Panc1 (cell line): ENCODE data around the gene SERPINC1. TPM values are rescaled to one million over a fixed set of nuclear protein-coding genes. Genes with fewer than 3 reads are reported as not detected.

Experiments
- ATAC-seq: fragments of 200-7000 bp; cut with Tn5 transposase; 2 replicates; pipeline ENCODE4 v1.9.1; 2020; ENCODE audit warnings: mild to moderate bottlenecking, moderate library complexity
- BruUV-seq: library from RNA; stranded (reverse); fragments of 400-500 nt; replicated peaks from 2 replicates; lab custom pipeline; 2021; lab: Mats Ljungman, UMichigan
- CTCF ChIA-PET: fragments of 300-600 bp; sonication (Branson Sonifier 250); formaldehyde crosslinking; loops from one replicate; lab custom pipeline; 2022; ENCODE audit warnings: antibody characterized with exemption; lab: Charles Lee
- POLR2A ChIA-PET: fragments of 300-600 bp; sonication (Branson Sonifier 250); formaldehyde crosslinking; loops from one replicate; lab custom pipeline; 2022; ENCODE audit warnings: antibody characterized with exemption; lab: Charles Lee
- DNase-seq: peaks from one replicate; pipeline ENCODE4 v3.0.0-alpha.2; 2010; ENCODE audit warnings: low read depth, low spot score
- H3K27ac ChIP-seq: 2 replicates; pipeline ENCODE4 v1.5.1; 2011; ENCODE audit warnings: mild to moderate bottlenecking, low read length, inconsistent platforms
- H3K27me3 ChIP-seq: fragments of 200-500 bp; sonication (Bioruptor generic); 2 replicates; pipeline ENCODE4 v1.6.0; 2014; ENCODE audit warnings: low read length, inconsistent platforms; ENCODE audit not compliant: control insufficient read depth, insufficient read depth
- H3K36me3 ChIP-seq: fragments of 200-500 bp; sonication (Bioruptor generic); 2 replicates; pipeline ENCODE4 v1.5.1; 2014; ENCODE audit warnings: inconsistent platforms, mild to moderate bottlenecking, low read length, moderate library complexity; ENCODE audit not compliant: control insufficient read depth, insufficient read depth
- H3K4me1 ChIP-seq: 2 replicates; pipeline ENCODE4 v1.5.1; 2011; ENCODE audit warnings: inconsistent platforms, mild to moderate bottlenecking, low read length, moderate library complexity; ENCODE audit not compliant: control insufficient read depth, insufficient read depth
- H3K4me3 ChIP-seq, 2 experiments: 2 replicates each; pipeline ENCODE4 v1.5.1; 2011 to 2012; ENCODE audit warnings: low read depth in 2 of 2, low read length in 2 of 2, mild to moderate bottlenecking in 2 of 2, inconsistent platforms in 1 of 2, moderate library complexity in 1 of 2
- H3K9me3 ChIP-seq: fragments of 200-500 bp; sonication (Bioruptor generic); 2 replicates; pipeline ENCODE4 v1.5.1; 2014; ENCODE audit warnings: low read depth, mild to moderate bottlenecking, inconsistent platforms, low read length, moderate library complexity; ENCODE audit not compliant: control insufficient read depth, insufficient read depth
- CTCF ChIP-seq: fragments of 450-650 bp; IDR thresholded peaks from 2 replicates; pipeline ENCODE4 v1.5.1; 2017; ENCODE audit warnings: mild to moderate bottlenecking
- POLR2AphosphoS5 ChIP-seq: IDR thresholded peaks from 2 replicates; pipeline ENCODE4 v1.6.1; 2012; ENCODE audit warnings: mild to moderate bottlenecking, low read depth, low read length, moderate library complexity
- SIN3A ChIP-seq: IDR thresholded peaks from 2 replicates; pipeline ENCODE4 v1.6.1; 2012; ENCODE audit warnings: low read depth, mild to moderate bottlenecking, low read length, moderate library complexity, borderline replicate concordance; ENCODE audit not compliant: insufficient read depth
- TCF7L2 ChIP-seq: IDR thresholded peaks from 2 replicates; pipeline ENCODE4 v1.6.1; 2011; ENCODE audit warnings: mild to moderate bottlenecking, low read depth, low read length, inconsistent platforms
- in situ Hi-C: cut with HindIII; loops from 2 replicates; pipeline ENCODE4 v1.10.0; 2016; ENCODE audit warnings: low sequenced_read_pairs, low pct_unique_long_range_greater_than_20kb
- intact Hi-C: fragments of 100-400 bp; cut with micrococcal nuclease; formaldehyde crosslinking; loops from one replicate; pipeline ENCODE4 v1.10.0; 2022; ENCODE audit not compliant: unreplicated experiment
- total RNA-seq: library from RNA; stranded (reverse); gene quantifications from one replicate; pipeline ENCODE4 v1.2.1, GENCODE V29; 2021; ENCODE audit not compliant: unreplicated experiment
- TF ChIP-seq, protein P1 (sequence below), 2 experiments: IDR thresholded peaks; 2 replicates each; pipeline ENCODE4 v1.6.1; 2011 to 2012; ENCODE audit warnings: low read depth in 2 of 2, control low read depth in 1 of 2, low read length in 1 of 2, mild to moderate bottlenecking in 1 of 2, moderate library complexity in 1 of 2; ENCODE audit not compliant: insufficient read depth in 1 of 2

The SERPINC1 gene
- total RNA-seq, 1 experiment from 2014 or later = 0.64 TPM

DNA sequence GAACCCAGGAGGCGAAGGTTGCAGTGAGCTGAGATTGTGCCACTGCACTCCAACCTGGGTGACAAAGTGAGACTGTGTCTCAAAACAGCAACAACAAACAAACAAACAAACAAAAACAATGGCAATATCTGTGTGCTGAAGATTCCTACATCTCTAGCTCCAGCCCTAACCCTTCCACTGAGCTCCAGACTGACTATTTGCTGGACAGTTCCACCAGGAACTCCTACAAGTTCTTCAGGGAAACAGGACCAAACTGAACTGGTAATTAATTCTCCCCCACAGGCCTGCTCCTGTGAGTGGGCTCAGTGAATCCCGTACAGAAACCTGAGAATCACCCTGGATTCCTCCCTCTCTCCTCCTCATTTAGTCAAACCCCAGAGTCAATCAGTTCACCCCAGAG is 1.5 kb downstream of the SERPINC1 start:
- BruUV-seq = no TSS peak
- no peaks in the 10 kb centered on the region for H3K27me3 ChIP-seq
- ATAC-seq (no peak), DNase-seq (no peak)
- in situ Hi-C loops = no loop called here
- no peak for TF ChIP-seq CTCF
- no peak for TF ChIP-seq POLR2AphosphoS5
- TF ChIP-seq, protein P1, sequence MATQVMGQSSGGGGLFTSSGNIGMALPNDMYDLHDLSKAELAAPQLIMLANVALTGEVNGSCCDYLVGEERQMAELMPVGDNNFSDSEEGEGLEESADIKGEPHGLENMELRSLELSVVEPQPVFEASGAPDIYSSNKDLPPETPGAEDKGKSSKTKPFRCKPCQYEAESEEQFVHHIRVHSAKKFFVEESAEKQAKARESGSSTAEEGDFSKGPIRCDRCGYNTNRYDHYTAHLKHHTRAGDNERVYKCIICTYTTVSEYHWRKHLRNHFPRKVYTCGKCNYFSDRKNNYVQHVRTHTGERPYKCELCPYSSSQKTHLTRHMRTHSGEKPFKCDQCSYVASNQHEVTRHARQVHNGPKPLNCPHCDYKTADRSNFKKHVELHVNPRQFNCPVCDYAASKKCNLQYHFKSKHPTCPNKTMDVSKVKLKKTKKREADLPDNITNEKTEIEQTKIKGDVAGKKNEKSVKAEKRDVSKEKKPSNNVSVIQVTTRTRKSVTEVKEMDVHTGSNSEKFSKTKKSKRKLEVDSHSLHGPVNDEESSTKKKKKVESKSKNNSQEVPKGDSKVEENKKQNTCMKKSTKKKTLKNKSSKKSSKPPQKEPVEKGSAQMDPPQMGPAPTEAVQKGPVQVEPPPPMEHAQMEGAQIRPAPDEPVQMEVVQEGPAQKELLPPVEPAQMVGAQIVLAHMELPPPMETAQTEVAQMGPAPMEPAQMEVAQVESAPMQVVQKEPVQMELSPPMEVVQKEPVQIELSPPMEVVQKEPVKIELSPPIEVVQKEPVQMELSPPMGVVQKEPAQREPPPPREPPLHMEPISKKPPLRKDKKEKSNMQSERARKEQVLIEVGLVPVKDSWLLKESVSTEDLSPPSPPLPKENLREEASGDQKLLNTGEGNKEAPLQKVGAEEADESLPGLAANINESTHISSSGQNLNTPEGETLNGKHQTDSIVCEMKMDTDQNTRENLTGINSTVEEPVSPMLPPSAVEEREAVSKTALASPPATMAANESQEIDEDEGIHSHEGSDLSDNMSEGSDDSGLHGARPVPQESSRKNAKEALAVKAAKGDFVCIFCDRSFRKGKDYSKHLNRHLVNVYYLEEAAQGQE (IDR thresholded peaks at IDR 0.05; ENCODE audit: insufficient read depth in 1 of 2, low read depth in 2 of 2, low read length in 1 of 2) = peak; percentile 46 to 64; a peak in 2 of 4 replicates
- intact Hi-C loops = no loop called here
- no peaks in the 10 kb centered on the region for H3K36me3 ChIP-seq
- H3K4me1 ChIP-seq = no peaks in the 10 kb centered on the region
- no peak overlapping the region for H3K27ac ChIP-seq
- no peak overlapping the region for H3K4me3 ChIP-seq
- no peaks in the 10 kb centered on the region for H3K9me3 ChIP-seq
- POLR2A ChIA-PET = no interaction called here
- CTCF ChIA-PET = no interaction called here

DNA sequence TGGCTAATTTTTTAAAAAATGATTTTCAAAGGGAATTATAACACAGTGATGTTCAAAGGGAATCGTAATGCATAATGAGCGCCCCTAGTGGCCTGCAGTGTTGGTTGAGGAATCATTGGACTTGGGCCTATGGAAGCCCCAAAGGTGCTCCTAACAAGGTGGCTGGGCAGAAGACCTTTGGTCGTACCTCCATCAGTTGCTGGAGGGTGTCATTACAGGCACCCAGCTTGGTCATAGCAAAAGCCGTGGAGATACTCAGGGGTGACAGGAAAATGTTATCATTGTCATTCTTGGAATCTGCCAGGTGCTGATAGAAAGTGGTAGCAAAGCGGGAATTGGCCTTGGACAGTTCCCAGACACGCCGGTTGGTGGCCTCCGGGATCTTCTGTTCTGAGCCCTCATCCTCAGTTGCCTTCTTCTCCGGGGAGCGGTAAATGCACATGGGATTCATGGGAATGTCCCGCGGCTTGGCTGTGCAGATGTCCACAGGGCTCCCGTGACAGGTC is 2.7 kb downstream of the SERPINC1 start:
- no peaks in the 10 kb centered on the region for H3K36me3 ChIP-seq
- BruUV-seq = no TSS peak
- POLR2A ChIA-PET = no interaction called here
- intact Hi-C loops = no loop called here
- no peak overlapping the region for H3K4me3 ChIP-seq
- no peaks in the 10 kb centered on the region for H3K27me3 ChIP-seq
- TF ChIP-seq SIN3A = no peak
- TF ChIP-seq CTCF = peak; percentile 86
- no peaks in the 10 kb centered on the region for H3K9me3 ChIP-seq
- CTCF ChIA-PET = no interaction called here
- ATAC-seq = peak; percentile 83
- in situ Hi-C loops = no loop called here
- H3K4me1 ChIP-seq = no peaks in the 10 kb centered on the region
- no peak overlapping the region for H3K27ac ChIP-seq
- DNase-seq = peak; percentile 10

DNA sequence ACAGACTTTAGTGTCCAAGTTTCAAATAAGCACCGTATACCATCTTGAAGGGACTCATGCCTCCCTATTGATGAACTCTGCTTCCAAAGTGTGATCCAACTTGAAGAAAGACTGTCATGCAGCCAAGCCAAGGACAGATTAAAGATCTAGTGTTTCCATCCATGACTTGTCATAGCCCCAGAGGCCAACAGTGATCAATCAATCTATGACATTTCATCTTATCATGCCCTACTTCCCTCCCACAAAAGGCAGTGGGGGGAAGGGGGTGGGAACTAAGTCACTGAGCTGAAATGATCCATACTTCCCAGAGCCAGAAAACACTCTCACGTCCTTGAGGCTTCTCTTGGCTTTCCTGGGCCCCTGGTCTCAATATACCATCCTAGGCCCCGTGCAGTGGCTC is 4.0 kb downstream of the SERPINC1 start:
- TF ChIP-seq SIN3A (no peak), TCF7L2 (no peak), CTCF (no peak), POLR2AphosphoS5 (no peak)
- TF ChIP-seq, protein P1 (IDR thresholded peaks at IDR 0.05; ENCODE audit: insufficient read depth in 1 of 2, low read depth in 2 of 2, low read length in 1 of 2) = no peak
- POLR2A ChIA-PET = no interaction called here
- CTCF ChIA-PET = no interaction called here
- Histone ChIP-seq H3K4me3 (no peak overlapping the region), H3K36me3 (no peaks in the 10 kb centered on the region), H3K27me3 (no peaks in the 10 kb centered on the region), H3K27ac (no peak overlapping the region), H3K9me3 (no peaks in the 10 kb centered on the region), H3K4me1 (no peaks in the 10 kb centered on the region)
- intact Hi-C loops (no loop called here), in situ Hi-C loops (no loop called here)
- ATAC-seq (no peak), DNase-seq (no peak)
- BruUV-seq = no TSS peak
